Suppressor macrophage treated with lipopolysaccharide for 4 hours (primary cell): Measurements from ENCODE around the gene PPP2R5E.
"Not testable (repeated sequence)": the region's sequence is repeated elsewhere in the genome, so short reads cannot be mapped to it uniquely, and the experiment has no call there.

ENCODE experiments used
- DNase-seq: peaks from one replicate; pipeline ENCODE4 v3.0.0-alpha.2; 2020

Gene PPP2R5E

GRCh38 chr14:63431466-63431865, 111.7 kb downstream of the PPP2R5E start:
- DNase-seq = no peak

DNA sequence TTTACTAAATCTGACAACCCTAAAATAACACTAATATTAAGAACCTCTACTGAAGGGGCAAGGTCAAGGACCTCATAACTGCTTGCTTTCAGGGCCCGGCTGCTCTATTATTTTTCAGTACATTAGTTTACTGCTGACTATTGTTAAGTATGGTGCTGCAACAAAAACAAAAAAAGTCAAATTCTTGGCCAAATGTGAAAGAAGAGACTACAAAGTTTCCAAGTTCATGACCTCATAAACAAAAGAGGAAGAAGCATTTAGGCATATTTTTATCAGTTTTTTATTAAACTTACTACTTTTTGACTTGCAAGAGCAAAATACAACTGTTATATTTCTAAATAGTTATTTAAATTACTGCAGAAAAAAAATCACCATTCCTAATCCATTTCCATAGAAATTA, 114.7 kb downstream of the PPP2R5E start:
- peak; percentile 46 for DNase-seq

- DNase-seq = no peak
Observed at GRCh38 chr14:63426838-63427352, 116.3 kb downstream of the PPP2R5E start.

- DNase-seq = no peak
Observed at GRCh38 chr14:63423889-63424288, 119.3 kb downstream of the PPP2R5E start.

- DNase-seq = peak; percentile 40
Observed at GRCh38 chr14:63423381-63423780, 119.8 kb downstream of the PPP2R5E start.

GRCh38 chr14:63421919-63422318, 121.3 kb downstream of the PPP2R5E start:
- DNase-seq = no peak

DNA sequence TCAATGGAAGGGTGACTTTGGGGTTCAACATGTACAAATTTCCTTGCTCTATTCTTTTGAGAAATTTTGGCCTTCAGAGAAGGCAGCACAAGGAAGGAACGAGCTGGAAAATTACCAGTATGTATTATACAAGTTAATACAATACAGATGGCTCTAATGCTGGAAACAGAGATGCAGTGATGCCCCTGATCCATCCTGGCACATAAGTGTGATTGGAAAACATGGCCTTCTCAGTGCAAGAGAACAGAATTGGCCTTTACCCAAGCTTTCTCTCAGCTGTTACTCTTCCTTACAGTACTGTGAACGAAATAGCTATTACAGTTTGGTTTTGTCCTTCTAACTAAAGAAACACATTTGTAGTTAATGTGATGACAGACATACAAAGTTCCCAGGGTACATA, 122.0 kb downstream of the PPP2R5E start:
- no peak for DNase-seq

DNA sequence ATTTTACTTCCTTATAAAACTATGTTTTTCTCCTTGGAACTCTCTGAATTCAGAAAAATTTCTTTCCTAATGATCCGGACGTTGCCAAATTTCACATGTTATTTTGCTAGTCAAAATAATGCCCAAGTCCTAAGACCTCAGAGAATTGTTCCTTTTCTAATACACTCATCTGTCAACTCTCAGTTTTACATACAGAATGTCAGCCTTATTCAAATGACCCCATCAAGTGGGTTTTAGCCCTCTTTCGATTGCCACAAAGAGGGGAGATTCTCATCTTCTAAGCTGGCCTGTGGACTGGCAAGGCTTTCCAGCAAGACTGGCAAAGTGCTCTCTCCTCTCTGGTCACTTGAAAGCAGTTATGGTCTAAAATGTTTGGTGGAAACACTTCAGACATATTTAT, 125.2 kb downstream of the PPP2R5E start:
- DNase-seq = no peak

DNA sequence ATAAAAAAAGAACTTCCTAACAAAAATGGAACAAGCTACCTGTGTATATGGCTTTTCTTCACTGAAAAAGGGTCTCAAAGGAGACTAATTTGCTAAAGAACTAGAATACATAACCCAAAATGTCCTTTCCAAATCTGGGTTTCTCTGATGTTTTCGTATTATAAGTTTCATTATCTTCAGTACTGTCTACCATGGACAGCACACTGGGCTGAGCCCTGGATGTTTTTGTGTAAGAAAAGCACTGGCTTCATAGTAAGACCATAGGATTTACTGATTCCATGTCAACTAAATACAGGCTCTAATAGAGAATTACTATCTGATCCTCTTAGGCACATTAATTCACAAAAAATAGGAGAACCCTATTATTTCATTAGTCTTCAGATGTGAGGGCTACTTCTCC, 130.2 kb downstream of the PPP2R5E start:
- no peak for DNase-seq

DNA sequence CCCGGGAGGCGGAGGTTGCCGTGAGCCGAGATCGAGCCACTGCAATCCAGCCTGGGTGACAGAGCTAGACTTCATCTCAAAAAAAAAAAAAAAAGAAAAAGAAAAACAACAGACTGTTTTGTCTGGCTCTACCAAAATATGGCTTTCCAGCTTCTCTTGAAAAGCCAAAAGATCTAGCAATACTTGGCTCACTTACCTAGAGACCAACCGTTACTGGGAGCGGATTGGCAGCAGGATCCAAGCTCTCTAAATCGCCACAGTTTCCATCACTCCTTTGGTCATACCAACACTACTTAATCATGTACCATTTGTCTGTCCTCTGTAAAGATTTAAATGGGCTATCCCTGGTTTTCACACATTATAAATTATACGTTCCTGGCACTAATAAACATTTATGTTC, 136.8 kb downstream of the PPP2R5E start:
- DNase-seq = no peak

GRCh38 chr14:63405715-63406114, 137.5 kb downstream of the PPP2R5E start:
- DNase-seq = no peak

DNA sequence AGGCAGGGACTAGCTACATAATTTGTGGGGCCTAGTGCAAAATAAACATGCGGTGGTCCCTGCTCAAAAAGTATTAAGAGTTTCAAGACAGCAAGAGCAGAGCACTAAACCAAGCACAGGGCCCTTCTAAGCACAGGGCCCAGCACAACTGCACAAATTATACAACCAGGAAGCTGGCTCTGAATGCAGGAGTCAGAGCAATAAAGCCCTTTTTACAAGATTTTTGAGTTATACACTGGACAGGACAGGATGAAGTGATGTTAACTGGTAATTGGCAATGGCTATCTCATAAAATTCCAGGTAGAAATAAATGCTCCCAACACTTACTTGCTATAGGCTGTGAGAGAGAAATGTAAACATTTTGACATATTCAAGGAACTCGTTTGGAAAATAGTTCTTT, 138.3 kb downstream of the PPP2R5E start:
- no peak for DNase-seq

- no peak for DNase-seq
Observed at GRCh38 chr14:63401646-63402045, 141.5 kb downstream of the PPP2R5E start.

DNA sequence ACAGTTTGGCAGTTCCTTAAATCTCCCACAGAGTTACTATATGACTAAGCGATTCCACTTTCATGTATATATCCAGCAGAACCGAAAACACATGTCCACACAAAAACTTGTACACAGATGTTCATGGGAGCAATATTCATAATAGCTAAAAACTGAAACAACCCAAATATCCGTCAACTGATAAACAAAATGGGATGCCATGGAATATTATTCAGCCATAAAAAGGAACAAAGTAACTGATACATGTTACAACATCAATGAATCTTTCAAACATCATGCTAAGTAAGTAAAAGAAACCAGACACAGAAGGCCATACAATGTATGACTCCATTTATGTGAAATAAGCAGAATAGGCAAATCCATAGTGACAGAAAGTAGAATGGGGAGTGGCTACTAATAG, 144.2 kb downstream of the PPP2R5E start:
- DNase-seq = peak; percentile 14

- no peak for DNase-seq
Observed at GRCh38 chr14:63394841-63395240, 148.3 kb downstream of the PPP2R5E start.

- DNase-seq = no peak
Observed at GRCh38 chr14:63394432-63394831, 148.7 kb downstream of the PPP2R5E start.

DNA sequence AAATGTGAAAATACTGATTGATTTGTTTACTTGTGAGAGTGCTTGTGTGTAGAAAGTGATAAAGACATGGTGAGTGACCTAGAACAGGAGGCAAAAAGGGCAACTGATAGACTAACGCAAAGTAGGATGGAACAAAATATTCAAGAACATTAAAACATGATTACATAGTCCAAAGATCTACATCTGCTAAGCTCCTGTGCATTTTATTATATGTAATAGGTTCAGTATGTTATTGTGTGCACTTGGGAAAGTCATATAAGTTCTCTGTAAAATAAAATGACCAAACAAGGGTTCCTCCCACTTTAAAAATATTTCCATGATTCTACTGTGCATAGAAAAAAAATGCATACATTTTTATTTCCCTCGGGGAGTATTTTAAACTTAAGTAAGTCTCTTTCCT, 150.2 kb downstream of the PPP2R5E start:
- no peak for DNase-seq

DNA sequence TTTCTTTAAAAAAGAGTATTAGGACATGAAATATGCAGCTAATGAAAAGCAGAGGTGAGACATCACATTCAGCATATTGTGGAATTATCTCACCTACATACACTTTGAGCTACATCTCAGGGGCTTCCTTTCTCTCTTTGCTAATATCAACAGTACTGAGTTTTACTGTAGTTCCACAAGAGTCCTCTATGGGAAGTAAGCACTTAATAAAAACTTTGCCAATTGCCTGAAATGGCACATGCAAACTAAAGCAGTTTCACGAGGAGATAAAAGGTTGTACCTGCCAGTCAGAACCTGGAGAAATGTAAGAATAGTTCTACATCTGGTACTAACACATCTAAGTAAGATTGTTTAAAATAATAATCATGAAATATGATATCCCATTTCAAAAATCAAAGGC, 150.9 kb downstream of the PPP2R5E start:
- no peak for DNase-seq

- DNase-seq = peak; percentile 59
Observed at GRCh38 chr14:63388766-63389431, 154.3 kb downstream of the PPP2R5E start.

- no peak for DNase-seq
Observed at GRCh38 chr14:63387711-63388110, 155.5 kb downstream of the PPP2R5E start.

GRCh38 chr14:63383776-63384367, 159.3 kb downstream of the PPP2R5E start:
- DNase-seq = peak; percentile 23

DNA sequence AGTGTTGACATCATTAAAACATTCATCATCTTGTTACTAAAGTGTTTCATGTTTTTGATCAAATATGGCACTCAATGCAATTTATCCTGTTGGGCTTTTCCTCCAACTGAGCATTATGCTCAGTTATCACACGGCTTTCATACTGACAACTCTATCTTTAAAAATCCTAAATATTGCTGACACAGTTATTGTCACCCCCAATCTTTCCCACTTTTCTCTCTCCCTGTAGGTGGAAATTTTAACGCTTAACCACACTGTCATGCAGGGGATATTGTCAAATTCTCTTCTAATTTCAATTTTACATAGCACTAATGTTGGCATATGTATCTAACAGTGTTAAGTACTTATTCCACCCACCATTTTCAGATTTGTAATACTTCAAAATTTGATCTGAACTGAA, 164.7 kb downstream of the PPP2R5E start:
- DNase-seq = no peak

DNA sequence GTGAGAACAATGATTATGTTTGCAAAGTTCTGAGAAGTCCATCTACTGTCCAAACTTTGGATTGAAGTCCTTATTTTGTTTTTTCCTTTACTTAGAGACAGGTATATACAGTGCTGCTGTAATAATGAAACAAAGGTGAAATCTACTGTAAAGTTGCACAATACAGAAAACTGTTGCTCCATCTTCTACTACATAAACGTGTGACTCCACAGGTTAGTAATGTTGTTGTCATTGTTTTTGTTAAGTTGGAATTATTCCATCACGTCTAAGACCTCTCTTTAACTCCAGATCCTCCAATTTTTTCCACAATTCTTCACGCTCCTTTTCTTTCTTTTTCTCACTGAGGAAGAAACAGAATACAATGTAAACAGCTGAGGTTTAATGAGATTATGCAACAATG, 167.4 kb downstream of the PPP2R5E start:
- no peak for DNase-seq

DNA sequence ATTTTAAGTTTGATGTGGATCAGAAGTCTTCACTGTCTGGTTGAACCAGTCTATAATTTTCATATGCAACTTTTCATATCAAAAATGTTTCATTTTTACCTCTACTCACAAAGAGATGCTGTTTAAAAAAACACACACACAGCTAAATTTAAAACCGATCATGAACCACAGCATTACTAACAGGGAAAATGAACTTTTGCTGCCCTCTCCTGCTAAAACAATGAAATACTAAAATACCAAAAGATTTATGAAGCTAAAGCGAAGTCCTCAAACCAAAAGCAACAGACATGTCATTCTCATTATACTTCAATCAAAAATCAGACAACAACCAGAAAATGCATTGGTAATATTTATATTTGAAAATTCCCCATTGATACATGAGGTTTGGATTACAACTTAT, 171.6 kb downstream of the PPP2R5E start:
- not testable (repeated sequence) for DNase-seq

- no peak for DNase-seq
Observed at GRCh38 chr14:63371033-63371432, 172.1 kb downstream of the PPP2R5E start.
